Measurements from ENCODE around the gene PTGIS.

- no peak for TF ChIP-seq POLR2A (IDR thresholded peaks at IDR 0.05)
- TF ChIP-seq CTCF (IDR thresholded peaks at IDR 0.05), result no peak
- no peak for TF ChIP-seq EP300 (IDR thresholded peaks at IDR 0.05)
Measured at GRCh38 chr20:49483018-49483695, 84.8 kb downstream of the PTGIS start.
